ENCODE data around the gene ZIM2.
"Not testable (repeated sequence)": the region's sequence is repeated elsewhere in the genome, so short reads cannot be mapped to it uniquely, and the experiment has no call there.

The ZIM2 gene

DNA sequence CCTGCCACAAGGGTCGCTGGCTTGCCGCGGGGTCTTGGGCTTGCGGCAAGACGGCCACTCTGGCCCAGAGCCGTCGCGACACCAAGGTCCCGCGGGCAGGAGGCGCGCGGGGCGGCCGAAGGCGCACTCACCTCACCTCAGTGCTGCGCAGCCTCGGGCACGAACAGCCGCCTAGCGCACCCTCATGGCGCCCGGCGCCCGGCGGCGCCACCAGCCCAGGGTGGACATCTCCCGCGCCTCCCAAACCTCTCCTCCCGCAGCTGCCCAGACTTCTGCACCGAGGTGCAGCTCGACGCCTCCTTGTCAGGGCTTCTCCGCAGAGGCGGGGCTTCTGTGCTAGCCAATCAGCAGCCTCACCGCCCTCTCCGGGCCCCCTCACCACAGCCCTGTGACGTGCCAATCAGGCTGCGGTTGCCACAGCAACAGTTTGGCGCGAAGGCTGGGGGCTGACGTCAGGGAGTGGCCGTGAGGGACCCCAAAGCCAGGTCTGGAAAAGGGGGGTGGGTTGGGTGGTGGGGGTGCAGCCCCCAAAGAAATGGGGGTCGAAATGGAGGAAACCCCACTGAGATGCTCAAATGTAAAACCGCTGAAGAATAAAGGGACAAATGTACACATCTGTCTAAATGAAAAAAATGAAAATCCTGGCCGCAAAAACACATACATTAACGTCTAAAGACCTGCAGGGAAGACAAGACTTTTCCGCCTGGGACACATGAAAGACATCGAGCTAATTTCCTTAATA is at the start of gene ZIM2, which contains the start of gene PEG3:
Gene ZIM2, minus strand, starts transcription at position 276 of the 742 bp plus-strand sequence. CDS start 16,449 bp downstream, outside the sequence.
Gene PEG3, minus strand, starts transcription at position 276 of the 742 bp plus-strand sequence. CDS start 16,071 bp downstream, outside the sequence.
- DNase-seq (ENCODE audit: low read depth, low spot score): no peak

DNA sequence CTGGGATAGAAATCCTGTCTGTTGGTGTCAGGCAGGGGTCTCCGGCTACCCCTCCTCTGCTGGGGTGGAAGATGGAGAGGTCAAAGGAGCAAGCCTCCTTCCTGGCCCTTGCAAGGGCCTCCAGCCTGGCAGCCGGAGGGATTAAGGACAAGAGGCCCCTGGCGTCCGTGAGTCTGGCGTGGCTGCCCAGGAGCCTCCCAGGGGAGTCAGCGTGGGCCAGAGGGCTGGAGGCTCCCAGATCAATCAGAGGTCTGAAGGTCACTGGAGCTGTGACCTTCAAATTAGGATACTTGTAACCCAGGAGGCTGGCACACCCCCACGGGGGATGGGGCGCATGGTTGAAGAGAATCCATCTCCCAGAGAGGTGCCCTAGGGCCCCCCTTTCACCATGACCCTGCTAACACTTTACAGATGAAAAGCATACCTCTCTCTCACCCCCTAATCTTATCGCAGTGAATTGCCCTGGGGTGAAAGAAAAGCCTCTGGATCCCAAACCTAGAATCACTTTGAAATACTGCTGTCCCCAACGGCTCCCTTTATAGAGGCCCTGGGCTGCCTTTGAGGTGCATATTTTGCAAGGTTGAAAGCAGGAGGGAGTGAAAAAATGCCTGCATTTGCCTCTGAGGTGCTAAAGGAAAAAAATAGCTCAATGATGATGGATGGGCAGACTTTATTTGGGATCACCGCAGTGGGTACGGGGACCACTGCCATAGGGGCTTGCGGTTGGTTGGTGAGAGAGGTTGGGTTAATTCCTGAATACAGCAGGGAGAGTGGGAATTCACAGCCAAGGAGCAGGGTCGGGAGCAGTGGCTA is 44.9 kb upstream of the ZIM2 start:
- DNase-seq (ENCODE audit: low read depth, low spot score): no peak

DNA sequence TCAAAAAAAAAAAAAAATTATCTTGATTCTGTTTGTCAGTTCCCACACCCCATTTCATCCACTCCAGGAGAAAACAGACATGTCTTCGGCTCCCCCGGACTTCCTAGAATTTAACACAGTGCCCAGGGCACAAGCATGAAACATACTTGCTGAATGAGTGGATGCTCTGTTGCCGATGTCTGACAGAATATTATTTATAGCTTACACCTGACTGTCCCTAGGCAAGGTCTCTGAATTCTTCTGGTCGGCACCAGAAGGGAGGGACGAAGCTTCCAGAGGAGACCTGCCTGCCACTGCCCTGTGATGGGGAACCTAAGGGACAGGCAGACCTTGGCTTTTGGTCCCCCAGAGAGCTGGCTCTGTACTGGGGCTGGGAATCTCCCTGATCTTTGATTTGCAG is 43.9 kb upstream of the ZIM2 start:
- no peak for DNase-seq (ENCODE audit: low read depth, low spot score)

DNA sequence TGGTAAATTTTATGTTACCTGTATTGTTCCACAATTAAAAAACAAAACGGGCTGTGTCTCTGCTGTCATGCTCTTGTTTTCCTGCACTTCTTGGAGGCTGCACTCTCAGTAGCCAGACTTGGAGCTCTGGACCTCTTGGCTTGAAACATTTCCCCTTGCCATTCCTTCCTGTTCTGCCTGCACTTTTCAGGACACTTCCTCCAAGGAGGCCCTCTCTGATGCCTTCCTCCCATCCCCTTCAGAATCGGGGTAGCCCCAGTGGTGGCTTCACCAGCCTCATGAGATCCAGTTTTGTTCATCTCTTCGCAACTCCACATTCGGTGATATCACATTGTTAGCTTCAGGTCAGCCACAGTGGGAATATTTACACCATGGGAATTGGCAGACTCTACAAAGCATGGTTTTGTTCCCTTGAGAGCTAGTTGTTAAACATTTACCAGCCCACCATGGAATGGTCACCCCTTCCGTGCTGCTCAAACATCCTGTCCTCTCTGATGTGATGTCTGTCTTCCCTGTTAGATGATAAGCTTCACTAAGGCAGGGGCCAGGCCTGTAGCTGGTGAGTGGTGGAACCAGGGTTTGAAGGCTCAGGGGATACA is 40.2 kb upstream of the ZIM2 start:
- DNase-seq (ENCODE audit: low read depth, low spot score): no peak

DNA sequence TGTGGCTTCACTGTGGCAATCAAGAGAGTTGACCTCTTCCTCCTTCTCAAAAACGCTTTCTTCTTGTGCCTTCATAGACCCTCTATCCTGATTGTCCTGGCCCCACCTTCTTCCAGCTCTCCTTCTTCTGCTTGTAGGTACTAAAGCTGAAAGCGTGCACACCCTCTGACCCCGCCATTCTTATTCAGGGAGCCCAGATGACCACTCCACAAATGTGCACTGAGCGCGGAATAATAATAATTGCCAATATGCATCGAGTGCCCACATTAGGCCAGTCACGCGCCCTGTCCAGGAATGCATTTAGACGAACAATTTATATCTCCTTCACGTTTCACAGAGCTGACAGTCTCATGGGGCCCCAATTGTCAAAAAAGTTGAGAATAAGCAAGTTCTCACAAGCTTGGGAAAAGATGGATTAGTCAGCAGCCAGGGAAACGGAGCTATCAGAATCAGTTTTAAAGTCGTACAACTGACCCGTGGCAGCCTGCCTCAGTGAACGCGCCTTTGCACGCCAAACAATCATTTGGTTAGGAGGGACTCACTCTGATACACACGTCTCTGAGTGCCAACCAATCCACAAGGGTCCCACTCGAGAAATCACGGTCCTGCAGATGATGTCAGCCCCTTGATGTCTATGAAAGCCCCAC is 36.7 kb upstream of the ZIM2 start:
- no peak for DNase-seq (ENCODE audit: low read depth, low spot score)

DNA sequence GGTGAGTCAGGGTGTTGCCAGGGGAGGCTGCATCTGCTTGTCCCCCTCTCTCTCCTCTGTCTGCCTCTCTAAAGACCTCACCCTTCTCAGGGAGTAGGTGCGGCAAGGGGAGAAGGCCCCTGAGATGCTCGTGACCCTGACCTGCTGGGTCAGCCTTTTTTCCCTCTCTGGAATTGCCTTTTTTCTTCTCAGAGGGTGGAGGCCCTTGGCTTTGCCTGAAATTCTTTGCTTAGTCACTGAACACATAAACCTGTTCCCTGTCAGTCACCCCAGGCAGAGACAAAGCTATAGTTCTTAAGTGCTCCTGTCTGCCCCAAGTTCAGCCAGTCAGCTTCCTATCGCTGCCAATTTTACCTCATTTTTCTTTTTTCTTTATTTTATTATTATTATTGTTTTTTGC is 35.2 kb upstream of the ZIM2 start:
- DNase-seq (ENCODE audit: low read depth, low spot score): no peak

DNA sequence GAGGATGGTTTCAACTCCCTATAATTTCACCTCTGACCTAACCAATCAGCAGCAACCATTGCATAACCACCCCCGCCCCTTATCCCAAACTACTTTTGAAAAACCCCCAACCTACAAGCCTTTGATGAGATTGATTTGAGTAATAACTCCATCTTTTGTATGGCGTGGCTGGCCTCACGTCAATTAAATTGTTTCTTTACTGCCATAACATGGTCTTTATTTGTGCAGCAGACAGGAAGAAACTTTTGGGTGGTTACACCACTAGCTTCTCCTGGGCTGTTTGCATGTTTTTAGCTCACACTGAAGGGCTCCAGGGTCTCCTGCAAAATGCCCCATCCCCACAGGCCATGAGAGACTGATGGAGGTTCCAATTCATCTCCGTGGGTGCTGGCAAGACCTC is 34.0 kb upstream of the ZIM2 start:
- no peak for DNase-seq (ENCODE audit: low read depth, low spot score)

DNA sequence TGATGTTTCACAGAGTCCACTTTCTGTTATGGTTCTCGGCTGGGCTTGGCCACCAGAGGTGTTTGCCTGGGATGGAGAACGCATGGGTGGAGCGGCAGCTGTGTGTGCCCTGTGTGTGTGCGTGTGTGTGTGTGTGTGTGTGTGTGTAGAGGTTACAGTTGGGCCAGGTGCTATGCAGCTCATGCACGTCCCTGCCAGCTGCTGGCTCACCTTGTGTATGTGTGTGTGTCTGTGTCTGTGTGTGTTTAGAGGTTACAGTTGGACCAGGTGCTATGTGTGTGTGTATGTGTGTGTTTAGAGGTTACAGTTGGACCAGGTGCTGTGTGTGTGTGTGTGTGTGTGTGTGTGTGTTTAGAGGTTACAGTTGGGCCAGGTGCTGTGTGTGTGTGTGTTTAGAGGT is 33.0 kb upstream of the ZIM2 start:
- no peak for DNase-seq (ENCODE audit: low read depth, low spot score)

DNA sequence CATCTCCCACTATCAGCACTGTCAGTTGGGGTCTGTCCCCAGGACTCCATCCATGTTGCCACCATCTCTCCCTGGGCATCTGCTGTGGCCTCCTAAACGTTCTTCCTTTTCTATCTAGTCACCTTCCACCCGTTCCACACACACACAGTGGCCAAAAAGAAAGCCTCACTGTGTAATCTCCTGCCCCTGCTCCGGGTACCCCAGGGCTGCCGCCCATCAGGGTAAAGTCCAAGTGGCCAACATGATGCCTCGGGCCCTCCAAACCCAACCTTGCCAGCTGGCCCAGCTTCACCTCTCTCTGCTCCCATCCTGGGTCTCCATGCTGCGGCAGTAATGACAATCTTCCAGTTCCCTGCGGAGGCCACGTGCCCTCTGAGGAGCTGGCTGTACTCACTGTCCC is 29.4 kb upstream of the ZIM2 start:
- no peak for DNase-seq (ENCODE audit: low read depth, low spot score)

DNA sequence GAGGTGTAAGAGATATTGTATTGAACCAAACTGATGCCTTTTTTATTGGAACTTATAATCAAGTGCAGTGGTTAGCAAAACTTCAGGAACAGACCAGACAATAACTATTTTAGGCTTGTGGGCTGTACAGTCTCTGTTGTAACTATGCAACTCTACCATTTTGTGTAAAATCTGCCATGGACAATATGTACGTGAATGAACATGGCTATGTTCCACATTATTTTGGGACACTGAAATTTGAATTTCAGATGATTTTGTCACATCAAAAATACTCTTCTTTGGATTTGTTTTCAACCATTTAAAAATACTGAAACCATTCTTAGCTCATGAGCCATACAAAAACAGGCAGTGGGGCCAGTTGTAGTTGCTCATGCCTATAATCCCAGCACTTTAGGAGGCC is 27.9 kb upstream of the ZIM2 start:
- DNase-seq (ENCODE audit: low read depth, low spot score): no peak

DNA sequence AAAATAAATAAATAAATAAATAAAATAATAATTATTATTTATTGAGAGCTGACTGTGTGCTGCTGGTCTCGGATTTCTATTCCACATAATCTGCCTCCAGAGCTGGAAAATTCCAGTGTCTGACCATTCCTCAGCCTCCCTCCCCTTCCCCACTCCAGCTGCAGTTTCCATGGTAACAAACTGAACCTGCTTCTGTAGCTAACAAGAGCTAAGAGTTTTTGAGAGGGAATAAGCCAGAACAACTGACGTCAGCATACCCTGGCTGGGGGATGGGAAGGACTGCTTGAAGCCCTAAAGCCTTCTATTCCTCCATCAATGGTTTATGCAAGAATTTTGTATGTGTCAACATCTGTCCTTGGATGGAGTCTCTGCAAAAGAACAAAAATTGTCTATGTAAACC is 26.0 kb upstream of the ZIM2 start:
- no peak for DNase-seq (ENCODE audit: low read depth, low spot score)

DNA sequence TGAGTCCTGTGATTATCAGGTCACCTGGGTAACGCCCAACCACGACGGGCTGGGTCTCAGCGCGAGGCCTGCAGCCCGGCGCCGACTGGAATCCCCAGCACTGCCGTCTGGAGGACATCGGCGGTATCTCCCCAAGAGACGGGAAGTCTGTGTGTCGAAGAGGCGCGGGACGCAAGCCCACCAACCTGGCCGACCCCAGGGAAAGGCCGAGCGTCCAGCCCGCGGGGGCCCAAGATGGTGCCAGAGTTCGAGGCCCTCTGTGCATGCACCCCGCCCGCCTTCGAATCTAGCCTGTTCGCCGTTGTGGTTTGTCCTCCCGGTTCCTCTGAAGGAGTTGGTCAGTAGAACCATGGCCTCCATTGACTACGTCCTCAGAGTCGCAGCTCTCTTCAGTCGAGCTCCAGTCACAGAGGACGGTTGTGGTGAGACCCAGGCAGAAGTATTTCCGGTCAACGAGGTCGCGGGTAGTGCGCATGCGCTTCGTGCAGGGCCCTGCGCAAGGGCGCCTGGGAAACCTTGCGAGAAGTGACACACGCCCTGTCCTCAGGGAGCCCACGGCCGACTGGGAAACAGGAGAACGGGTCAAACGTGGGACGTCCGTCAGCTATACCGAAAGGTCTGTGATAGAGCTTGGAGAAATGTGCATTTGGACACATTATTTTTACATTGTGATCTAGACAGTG is 24.1 kb upstream of the ZIM2 start:
- DNase-seq (ENCODE audit: low read depth, low spot score): no peak

DNA sequence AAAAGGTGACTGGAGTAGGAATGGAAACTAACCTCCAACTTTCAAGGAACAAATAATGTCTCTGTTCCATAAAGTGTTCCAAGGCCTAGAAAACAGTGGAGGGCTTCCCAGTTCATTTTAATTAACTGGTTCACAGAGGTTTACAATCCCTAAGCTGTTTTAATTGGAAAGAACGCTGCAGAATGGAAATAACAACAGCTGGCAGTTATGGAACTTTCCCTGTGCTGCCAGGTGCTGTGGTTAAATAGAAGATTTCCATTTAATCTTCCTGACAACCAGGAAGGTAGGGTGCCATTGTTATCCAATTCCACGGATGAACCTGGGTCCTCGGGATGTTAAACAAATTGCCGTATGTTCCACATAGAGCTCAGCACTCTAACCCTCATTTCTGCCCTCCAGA is 22.2 kb upstream of the ZIM2 start:
- no peak for DNase-seq (ENCODE audit: low read depth, low spot score)

DNA sequence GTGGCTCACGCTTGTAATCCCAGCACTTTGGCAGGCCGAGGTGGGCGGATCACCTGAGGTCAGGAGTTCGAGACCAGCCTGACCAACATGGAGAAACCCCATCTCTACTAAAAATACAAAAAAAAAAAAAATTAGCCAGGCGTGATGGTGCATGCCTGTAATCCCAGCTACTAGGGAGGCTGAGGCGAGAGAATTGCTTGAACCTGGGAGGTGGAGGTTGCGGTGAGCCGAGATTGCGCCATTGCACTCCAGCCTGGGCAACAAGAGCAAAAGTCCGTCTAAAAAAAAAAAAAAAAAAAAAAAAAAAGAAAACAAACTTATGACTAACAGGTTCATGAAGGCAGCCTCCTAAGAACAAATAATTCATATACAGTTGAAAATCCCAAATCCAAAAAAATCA is 19.9 kb upstream of the ZIM2 start:
- not testable (repeated sequence) for DNase-seq (ENCODE audit: low read depth, low spot score)

DNA sequence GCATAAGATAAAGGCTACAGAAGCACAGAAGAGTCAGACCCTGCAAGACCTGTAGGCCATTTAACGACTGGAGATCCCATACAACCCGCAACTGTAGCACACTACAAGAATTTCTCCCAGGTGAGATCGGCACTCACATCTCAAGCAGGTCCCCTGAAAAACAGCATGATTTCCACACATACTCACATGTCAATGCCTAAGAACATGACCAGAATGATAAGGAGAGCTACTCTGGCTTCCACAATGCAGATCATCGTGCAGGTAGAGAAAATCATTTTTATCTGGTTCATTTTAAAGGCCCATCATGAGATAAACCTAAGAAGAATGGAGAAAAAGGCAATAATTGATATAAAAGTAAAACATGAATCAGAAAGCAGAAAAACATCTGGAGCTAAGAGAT is 17.5 kb upstream of the ZIM2 start:
- DNase-seq (ENCODE audit: low read depth, low spot score): no peak

DNA sequence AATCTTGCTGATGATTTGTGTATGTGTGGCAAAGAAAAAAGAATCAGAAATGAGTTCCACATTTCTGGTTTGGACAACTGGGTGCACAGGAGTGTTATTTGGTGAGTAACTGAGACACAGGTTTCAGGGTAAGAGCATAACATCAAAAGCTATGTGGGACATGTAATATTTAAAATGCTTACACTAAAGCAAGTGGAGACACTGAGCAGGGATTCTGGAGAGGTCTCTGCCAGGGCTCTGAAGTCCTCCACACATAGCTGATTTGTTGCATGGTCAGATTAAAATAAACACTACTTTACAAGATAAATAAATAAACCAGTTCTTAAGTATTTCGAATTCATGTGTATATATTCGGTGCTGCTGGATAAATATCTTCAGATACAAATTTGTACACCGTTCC is 16.3 kb upstream of the ZIM2 start:
- no peak for DNase-seq (ENCODE audit: low read depth, low spot score)

DNA sequence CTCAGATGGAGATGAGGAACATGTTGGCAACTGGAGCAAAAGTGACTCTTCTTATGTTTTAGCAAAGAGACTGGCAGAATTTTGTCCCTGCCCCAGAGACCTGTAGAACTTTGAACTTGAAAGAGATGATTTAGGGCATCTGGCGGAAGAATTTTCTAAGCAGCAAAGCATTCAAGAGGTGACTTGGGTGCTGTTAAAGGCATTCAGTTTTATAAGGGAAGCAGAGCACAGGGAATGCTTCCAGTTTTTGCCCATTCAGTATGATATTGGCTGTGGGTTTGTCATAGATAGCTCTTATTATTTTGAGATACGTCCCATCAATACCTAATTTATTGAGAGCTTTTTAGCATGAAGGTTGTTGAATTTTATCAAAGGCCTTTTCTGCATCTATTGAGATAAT is 11.8 kb upstream of the ZIM2 start:
- not testable (repeated sequence) for DNase-seq (ENCODE audit: low read depth, low spot score)

DNA sequence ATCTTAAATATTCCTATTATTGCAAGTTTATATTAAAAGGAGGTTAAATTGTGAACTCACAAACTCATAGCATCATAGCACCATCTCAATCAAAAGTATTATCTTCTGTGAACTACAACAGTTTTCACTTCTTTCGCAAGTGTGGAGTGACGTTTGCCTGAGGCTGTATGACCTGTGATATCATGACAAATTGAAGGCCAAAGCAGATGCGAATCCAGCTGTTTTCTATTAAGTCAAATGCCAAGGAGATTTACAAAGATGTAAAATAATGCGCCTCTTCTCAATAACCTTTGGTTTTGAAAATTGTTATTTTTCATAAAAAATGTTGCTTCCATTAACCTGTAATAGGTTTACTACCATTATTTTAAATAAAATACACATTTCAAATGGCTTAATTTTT is 7.6 kb upstream of the ZIM2 start:
- DNase-seq (ENCODE audit: low read depth, low spot score): no peak

DNA sequence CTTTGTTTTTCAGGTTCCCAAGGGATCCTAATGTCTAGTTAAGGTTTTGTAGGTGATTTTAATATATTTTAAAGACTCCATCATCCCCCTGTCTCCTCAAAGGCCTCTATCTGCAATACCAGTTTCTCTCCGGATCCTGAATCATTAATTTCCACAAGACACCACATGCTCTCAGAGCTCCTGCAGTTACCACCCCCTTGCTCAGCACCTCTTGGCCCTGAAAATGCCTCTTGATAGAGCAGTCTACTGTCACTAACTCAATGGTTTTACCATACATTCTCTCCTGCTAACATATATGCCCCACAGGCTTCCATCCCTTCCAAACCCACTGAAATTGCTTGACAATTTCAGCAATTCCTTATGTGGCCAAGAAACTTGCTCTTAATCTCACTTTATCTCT is 1.9 kb upstream of the ZIM2 start:
- no peak for DNase-seq (ENCODE audit: low read depth, low spot score)

DNA sequence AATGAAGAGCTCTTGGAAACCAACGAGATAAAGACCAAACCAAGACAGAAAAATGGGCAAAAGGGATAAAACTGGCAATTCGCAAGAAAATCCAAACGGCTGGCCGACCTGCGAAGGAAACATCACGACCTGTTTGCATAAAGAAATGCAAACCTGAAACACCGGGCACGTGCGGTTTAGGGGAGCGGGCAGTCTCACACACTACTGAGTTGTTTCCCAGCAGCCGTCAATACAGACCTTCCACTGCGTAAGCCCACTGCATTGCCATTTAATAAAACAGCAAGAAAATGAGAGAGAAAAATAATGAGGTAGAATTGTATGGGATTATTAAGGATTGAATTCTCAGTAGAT is 642 bp upstream of the ZIM2 start:
- no peak for DNase-seq (ENCODE audit: low read depth, low spot score)

DNA sequence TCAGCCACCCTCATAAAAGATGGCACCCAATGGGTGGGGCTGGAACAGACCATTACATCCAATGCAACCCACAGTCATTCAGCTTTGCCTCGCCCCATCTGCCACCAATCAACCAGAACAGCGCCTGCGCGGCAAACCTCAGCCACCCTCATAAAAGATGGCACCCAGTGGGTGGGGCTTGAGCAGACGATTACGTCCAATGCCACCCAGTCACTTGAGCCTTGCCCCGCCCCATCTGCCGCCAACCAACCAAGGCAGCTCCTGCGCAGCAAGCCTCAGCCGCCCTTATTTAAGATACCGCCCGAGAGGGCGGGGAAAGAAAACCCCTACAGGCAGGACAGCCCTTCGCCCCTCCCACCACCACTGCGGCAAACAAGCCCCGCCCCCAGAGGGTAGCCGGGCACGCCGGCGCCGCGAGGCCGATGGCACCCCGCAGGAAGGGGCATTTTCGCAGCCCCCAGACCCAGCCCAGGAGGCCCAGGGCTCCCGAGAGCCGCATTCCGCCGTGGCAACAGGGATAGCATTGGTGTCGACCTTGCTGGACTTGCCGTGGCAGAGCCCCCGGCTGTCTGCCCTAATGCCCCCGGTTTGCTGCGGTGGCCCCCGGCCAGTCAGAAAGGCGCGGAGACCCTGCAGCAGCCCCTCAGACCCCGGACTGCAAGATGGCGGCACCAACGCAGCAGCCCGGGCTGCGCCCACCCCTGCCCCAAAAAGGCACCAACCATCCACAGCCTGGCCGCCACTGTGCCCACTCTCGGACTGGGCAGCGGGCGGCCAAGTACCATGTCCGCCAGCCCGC is 675 bp downstream of the ZIM2 start:
- DNase-seq (ENCODE audit: low read depth, low spot score): no peak
